Keratinocyte (primary cell): ENCODE measurements around the gene ETFB.

ENCODE experiments used
- EZH2 ChIP-seq: IDR thresholded peaks from one replicate; pipeline ENCODE4 v1.6.1; 2012; ENCODE audit warnings: inconsistent platforms, mild to moderate bottlenecking, low read length, moderate library complexity
- TF ChIP-seq, protein P1 (sequence below), 3 experiments: IDR thresholded peaks in 1 of 3; conservative IDR thresholded peaks in 1 of 3; optimal IDR thresholded peaks in 1 of 3; 2 replicates in 2 of 3; 3 replicates in 1 of 3; pipeline versions ENCODE3 to v1.5.1; 2011; ENCODE audit warnings: low read length in 3 of 3, mild to moderate bottlenecking in 3 of 3, moderate library complexity in 2 of 3, control low read depth in 1 of 3, inconsistent platforms in 1 of 3; ENCODE audit not compliant: insufficient read depth in 2 of 3; ENCODE audit errors: extremely low read depth in 1 of 3

DNA sequence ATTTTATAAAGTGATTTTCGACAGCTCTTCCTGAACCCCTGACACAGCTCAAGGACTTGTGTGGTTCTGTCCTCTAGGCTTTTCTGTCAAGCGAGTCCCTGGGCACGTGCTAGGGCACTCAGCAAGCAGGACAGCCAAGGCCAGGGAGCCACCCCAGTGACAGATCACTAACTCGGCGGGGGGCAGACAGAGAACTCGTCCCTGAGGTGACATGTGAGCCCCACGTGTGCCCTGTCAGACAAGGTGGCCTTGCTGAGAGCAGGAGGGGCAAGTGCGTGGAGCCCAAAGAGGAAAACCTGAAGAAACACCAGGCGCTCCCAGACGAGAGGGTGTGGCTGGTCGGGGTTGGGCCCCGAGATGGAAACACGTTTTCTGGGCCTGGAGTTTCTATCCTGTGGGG lies 4.9 kb downstream of the ETFB start:
- TF ChIP-seq, protein P1, sequence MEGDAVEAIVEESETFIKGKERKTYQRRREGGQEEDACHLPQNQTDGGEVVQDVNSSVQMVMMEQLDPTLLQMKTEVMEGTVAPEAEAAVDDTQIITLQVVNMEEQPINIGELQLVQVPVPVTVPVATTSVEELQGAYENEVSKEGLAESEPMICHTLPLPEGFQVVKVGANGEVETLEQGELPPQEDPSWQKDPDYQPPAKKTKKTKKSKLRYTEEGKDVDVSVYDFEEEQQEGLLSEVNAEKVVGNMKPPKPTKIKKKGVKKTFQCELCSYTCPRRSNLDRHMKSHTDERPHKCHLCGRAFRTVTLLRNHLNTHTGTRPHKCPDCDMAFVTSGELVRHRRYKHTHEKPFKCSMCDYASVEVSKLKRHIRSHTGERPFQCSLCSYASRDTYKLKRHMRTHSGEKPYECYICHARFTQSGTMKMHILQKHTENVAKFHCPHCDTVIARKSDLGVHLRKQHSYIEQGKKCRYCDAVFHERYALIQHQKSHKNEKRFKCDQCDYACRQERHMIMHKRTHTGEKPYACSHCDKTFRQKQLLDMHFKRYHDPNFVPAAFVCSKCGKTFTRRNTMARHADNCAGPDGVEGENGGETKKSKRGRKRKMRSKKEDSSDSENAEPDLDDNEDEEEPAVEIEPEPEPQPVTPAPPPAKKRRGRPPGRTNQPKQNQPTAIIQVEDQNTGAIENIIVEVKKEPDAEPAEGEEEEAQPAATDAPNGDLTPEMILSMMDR (optimal IDR thresholded peaks at IDR 0.05 in 1 of 3, IDR thresholded peaks at IDR 0.05 in 1 of 3, conservative IDR thresholded peaks at IDR 0.05 in 1 of 3; ENCODE audit: extremely low read depth in 1 of 3, insufficient read depth in 2 of 3, low read length in 3 of 3), result no peak
- no peak for TF ChIP-seq EZH2
